Measurements from ENCODE around the gene C2CD5.

DNA sequence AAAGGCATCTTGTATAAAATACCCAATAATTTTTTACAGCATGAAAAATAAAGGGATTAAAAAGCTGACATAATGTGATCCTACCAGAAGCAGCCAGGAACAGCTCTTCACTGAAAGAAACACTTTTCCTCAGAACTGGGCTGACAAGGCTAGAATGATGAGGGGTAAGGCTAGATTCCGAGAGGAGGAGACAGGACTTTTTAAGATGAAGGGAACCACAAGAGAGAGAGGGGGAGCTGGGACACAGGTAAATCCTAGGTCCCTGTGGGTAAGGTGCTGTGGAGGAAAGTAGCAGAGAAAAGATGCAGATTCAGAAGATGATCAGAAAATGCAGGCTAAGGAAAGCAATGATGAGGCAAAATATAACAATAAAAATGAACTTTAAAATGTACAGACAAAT is 29.5 kb downstream of the C2CD5 start:
- TF ChIP-seq, protein P1, sequence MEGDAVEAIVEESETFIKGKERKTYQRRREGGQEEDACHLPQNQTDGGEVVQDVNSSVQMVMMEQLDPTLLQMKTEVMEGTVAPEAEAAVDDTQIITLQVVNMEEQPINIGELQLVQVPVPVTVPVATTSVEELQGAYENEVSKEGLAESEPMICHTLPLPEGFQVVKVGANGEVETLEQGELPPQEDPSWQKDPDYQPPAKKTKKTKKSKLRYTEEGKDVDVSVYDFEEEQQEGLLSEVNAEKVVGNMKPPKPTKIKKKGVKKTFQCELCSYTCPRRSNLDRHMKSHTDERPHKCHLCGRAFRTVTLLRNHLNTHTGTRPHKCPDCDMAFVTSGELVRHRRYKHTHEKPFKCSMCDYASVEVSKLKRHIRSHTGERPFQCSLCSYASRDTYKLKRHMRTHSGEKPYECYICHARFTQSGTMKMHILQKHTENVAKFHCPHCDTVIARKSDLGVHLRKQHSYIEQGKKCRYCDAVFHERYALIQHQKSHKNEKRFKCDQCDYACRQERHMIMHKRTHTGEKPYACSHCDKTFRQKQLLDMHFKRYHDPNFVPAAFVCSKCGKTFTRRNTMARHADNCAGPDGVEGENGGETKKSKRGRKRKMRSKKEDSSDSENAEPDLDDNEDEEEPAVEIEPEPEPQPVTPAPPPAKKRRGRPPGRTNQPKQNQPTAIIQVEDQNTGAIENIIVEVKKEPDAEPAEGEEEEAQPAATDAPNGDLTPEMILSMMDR (conservative IDR thresholded peaks at IDR 0.05; ENCODE audit: low read depth, low read length), result no peak
- TF ChIP-seq SMC3 (IDR thresholded peaks at IDR 0.05; ENCODE audit: low read depth, low read length) (no peak), POLR2A (IDR thresholded peaks at IDR 0.05; ENCODE audit: low read depth, low read length) (no peak), RCOR1 (IDR thresholded peaks at IDR 0.05; ENCODE audit: insufficient replicate concordance, low read length) (no peak), RAD21 (IDR thresholded peaks at IDR 0.05; ENCODE audit: low read length) (no peak), MAFK (IDR thresholded peaks at IDR 0.05; ENCODE audit: low read depth, low read length) (no peak), NFE2L2 (IDR thresholded peaks at IDR 0.05; ENCODE audit: low read depth, low read length) (no peak)
- TF ChIP-seq, protein P2, sequence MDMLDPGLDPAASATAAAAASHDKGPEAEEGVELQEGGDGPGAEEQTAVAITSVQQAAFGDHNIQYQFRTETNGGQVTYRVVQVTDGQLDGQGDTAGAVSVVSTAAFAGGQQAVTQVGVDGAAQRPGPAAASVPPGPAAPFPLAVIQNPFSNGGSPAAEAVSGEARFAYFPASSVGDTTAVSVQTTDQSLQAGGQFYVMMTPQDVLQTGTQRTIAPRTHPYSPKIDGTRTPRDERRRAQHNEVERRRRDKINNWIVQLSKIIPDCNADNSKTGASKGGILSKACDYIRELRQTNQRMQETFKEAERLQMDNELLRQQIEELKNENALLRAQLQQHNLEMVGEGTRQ (IDR thresholded peaks at IDR 0.05; ENCODE audit: low read depth, low read length), result no peak
- TF ChIP-seq, protein P3, sequence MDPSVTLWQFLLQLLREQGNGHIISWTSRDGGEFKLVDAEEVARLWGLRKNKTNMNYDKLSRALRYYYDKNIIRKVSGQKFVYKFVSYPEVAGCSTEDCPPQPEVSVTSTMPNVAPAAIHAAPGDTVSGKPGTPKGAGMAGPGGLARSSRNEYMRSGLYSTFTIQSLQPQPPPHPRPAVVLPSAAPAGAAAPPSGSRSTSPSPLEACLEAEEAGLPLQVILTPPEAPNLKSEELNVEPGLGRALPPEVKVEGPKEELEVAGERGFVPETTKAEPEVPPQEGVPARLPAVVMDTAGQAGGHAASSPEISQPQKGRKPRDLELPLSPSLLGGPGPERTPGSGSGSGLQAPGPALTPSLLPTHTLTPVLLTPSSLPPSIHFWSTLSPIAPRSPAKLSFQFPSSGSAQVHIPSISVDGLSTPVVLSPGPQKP (IDR thresholded peaks at IDR 0.05; ENCODE audit: borderline replicate concordance, low read depth, low read length), result no peak

Data from IMR-90 (cell line).